ENCODE measurements around the gene TCF15.

- TF ChIP-seq, protein P1, sequence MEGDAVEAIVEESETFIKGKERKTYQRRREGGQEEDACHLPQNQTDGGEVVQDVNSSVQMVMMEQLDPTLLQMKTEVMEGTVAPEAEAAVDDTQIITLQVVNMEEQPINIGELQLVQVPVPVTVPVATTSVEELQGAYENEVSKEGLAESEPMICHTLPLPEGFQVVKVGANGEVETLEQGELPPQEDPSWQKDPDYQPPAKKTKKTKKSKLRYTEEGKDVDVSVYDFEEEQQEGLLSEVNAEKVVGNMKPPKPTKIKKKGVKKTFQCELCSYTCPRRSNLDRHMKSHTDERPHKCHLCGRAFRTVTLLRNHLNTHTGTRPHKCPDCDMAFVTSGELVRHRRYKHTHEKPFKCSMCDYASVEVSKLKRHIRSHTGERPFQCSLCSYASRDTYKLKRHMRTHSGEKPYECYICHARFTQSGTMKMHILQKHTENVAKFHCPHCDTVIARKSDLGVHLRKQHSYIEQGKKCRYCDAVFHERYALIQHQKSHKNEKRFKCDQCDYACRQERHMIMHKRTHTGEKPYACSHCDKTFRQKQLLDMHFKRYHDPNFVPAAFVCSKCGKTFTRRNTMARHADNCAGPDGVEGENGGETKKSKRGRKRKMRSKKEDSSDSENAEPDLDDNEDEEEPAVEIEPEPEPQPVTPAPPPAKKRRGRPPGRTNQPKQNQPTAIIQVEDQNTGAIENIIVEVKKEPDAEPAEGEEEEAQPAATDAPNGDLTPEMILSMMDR (conservative IDR thresholded peaks at IDR 0.05): no peak
- TF ChIP-seq ZFX (IDR thresholded peaks at IDR 0.05): no peak
These were observed 9.4 kb downstream of the TCF15 start for GRCh38 chr20:600736-601135.

Data from C4-2B (cell line).